ENCODE measurements around the gene THOC6.
A peak's percentile ranks its signal among the peaks of the same experiment; 100 is the strongest.

The THOC6 gene

DNA sequence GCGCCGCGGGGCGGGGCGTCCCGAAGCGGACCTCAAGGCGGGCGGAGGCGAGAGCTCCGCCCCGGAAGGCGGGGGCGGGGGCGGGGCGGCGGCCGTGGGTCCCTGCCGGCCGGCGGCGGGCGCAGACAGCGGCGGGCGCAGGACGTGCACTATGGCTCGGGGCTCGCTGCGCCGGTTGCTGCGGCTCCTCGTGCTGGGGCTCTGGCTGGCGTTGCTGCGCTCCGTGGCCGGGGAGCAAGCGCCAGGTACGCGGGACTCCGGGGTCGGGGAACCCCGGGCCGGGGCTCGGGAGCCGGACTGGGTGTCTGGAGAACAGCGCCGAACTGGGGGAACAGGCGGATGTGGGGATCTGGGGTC is 3.6 kb upstream of the THOC6 start, which contains the start of gene TNFRSF12A:
Gene TNFRSF12A (plus strand): TSS at position 122 of the 357 bp plus-strand sequence. CDS start 30 bp downstream, at position 152.
- peak within 1 kb of the TSS; percentile 93 for H3K4me3 ChIP-seq (ENCODE audit: low read depth, low read length)
- in situ Hi-C loops (cut with HindIII; ENCODE audit: low sequenced_read_pairs), result no loop called here
- DNase-seq (ENCODE audit: low read depth), result peak; percentile 15
- TF ChIP-seq, protein P1, sequence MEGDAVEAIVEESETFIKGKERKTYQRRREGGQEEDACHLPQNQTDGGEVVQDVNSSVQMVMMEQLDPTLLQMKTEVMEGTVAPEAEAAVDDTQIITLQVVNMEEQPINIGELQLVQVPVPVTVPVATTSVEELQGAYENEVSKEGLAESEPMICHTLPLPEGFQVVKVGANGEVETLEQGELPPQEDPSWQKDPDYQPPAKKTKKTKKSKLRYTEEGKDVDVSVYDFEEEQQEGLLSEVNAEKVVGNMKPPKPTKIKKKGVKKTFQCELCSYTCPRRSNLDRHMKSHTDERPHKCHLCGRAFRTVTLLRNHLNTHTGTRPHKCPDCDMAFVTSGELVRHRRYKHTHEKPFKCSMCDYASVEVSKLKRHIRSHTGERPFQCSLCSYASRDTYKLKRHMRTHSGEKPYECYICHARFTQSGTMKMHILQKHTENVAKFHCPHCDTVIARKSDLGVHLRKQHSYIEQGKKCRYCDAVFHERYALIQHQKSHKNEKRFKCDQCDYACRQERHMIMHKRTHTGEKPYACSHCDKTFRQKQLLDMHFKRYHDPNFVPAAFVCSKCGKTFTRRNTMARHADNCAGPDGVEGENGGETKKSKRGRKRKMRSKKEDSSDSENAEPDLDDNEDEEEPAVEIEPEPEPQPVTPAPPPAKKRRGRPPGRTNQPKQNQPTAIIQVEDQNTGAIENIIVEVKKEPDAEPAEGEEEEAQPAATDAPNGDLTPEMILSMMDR (IDR thresholded peaks at IDR 0.05; ENCODE audit: low read depth, low read length, missing control alignments), result no peak

DNA sequence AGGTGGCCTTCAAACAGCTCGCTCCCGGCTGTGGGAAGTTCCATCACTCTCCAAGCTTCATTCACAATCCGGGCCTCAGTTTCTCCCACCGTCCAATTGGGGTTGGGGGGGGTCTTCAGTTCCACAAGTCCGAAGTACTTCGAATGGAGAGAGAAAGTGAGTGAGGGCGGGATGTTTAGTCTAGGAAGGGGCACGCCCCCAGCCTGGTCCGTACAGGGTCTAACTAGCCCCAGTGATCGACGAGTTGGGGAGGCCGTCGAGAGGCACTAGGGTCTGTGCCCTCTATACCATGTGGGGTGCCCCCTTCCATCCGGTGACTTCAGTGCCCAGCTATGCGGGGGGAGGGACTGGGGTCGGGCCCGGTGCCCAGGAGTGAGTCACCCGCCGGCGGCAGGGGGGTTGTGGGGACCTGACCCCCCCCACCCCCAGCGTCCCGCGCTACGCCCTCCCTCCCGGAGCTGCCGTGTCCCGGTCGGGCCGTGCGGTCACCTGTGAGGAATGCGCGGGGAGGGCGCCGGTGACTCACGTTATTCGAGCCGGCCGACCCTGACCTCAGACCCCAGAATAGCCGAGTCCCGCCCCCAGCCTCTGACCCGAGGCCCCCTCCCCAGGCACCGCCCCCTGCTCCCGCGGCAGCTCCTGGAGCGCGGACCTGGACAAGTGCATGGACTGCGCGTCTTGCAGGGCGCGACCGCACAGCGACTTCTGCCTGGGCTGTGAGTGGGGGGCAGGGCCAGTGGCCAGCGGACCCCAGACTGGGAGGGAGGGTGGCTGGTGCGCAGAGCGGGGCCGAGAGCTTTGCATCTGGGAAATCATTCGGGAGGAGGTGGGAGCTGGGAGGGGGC is 3.0 kb upstream of the THOC6 start:
- peak; percentile 34 for DNase-seq (ENCODE audit: low read depth)
- TF ChIP-seq, protein P1 (IDR thresholded peaks at IDR 0.05; ENCODE audit: low read depth, low read length, missing control alignments), result no peak
- in situ Hi-C loops (cut with HindIII; ENCODE audit: low sequenced_read_pairs), result no loop called here
- H3K4me3 ChIP-seq (ENCODE audit: low read depth, low read length), result peak overlapping the region; percentile 93

DNA sequence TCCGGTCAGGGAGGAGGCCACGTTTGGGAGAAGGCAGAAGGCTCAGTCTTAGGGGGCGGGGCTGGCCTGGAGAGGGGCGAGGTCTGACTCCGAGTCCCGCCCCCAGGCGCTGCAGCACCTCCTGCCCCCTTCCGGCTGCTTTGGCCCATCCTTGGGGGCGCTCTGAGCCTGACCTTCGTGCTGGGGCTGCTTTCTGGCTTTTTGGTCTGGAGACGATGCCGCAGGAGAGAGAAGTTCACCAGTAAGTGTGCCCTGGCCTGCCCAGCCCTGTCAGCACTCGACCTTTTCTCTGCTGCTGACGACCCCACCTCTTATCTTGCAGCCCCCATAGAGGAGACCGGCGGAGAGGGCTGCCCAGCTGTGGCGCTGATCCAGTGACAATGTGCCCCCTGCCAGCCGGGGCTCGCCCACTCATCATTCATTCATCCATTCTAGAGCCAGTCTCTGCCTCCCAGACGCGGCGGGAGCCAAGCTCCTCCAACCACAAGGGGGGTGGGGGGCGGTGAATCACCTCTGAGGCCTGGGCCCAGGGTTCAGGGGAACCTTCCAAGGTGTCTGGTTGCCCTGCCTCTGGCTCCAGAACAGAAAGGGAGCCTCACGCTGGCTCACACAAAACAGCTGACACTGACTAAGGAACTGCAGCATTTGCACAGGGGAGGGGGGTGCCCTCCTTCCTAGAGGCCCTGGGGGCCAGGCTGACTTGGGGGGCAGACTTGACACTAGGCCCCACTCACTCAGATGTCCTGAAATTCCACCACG is 2.2 kb upstream of the THOC6 start:
- H3K4me3 ChIP-seq (ENCODE audit: low read depth, low read length), result peak overlapping the region; percentile 93
- peak; percentile 91 for DNase-seq (ENCODE audit: low read depth)
- TF ChIP-seq, protein P1 (IDR thresholded peaks at IDR 0.05; ENCODE audit: low read depth, low read length, missing control alignments), result peak; percentile 38
- in situ Hi-C loops (cut with HindIII; ENCODE audit: low sequenced_read_pairs), result no loop called here

DNA sequence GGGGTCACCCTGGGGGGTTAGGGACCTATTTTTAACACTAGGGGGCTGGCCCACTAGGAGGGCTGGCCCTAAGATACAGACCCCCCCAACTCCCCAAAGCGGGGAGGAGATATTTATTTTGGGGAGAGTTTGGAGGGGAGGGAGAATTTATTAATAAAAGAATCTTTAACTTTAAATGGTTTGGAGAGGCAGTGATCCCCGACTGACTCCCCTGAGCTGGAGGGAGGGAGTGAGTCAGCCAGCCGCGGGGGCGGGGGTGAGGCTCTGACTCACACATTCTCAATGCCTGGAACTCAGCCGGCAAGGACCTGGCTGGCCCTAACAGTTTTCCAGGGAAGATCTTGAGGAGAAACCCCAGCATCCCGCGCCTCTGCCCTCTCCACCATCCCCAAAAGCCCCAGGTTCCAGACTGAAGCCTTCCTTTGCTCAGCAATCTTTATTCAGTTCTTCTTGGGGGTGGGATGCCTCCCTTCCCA is 1.6 kb upstream of the THOC6 start:
- in situ Hi-C loops (cut with HindIII; ENCODE audit: low sequenced_read_pairs), result no loop called here
- H3K4me3 ChIP-seq (ENCODE audit: low read depth, low read length), result peak overlapping the region; percentile 93
- DNase-seq (ENCODE audit: low read depth), result peak; percentile 94
- TF ChIP-seq, protein P1 (IDR thresholded peaks at IDR 0.05; ENCODE audit: low read depth, low read length, missing control alignments), result no peak

DNA sequence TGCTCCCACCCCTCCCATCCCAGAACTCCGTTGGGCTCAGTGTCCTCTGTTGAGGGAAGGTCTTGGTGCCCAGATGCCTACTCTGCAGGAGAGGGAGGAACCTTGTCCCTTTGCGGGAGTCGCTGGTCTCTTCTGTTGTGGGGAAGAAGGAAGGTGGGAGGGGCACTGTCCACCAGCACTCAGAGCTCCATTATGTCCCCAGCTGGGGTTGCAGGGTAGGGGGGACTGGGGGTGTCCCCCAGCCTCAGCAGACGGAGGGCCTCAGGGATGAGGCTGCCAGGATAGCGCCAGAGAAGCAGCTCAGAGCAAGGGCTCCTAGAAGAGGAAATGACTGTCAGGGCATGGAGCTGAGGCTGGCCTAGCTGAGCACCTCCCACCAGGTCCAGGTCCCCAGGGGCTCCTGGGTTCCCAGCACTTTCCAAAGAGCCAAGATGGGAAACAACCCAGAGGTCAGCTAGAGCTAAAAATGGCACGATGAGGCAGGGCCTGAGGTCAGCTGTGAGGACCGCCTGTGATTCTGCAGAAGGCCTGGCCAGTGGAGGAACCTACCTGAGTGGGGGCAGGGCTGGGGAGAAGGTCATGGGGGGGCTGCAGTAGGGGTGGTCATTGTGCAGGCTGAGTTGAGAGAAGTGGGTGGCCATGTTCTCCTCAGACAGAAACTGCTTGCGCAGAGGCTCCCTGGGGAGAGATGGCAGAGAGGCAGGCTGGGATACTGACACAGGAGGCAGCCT is 986 bp upstream of the THOC6 start:
- no peak for DNase-seq (ENCODE audit: low read depth)
- TF ChIP-seq, protein P1 (IDR thresholded peaks at IDR 0.05; ENCODE audit: low read depth, low read length, missing control alignments), result no peak
- in situ Hi-C loops (cut with HindIII; ENCODE audit: low sequenced_read_pairs), result no loop called here
- peak overlapping the region; percentile 93 for H3K4me3 ChIP-seq (ENCODE audit: low read depth, low read length)

DNA sequence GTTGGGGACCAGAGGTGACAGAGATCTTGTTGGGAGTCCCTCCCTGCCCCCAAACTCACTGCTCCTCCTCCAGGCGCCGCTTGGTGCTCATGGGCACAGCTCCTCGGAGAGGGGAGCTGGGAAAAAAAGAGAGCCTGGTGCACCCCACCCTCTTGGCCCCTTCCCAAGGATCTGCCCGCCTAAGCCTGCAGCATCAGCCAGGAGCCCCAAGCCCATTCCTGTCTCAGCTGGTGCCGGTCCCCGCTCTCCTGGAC is 493 bp upstream of the THOC6 start:
- in situ Hi-C loops (cut with HindIII; ENCODE audit: low sequenced_read_pairs), result no loop called here
- H3K4me3 ChIP-seq (ENCODE audit: low read depth, low read length), result peak overlapping the region; percentile 93
- DNase-seq (ENCODE audit: low read depth), result no peak
- TF ChIP-seq, protein P1 (IDR thresholded peaks at IDR 0.05; ENCODE audit: low read depth, low read length, missing control alignments), result no peak

Measured in astrocyte of the cerebellum (primary cell).